HUES48 (cell line): ENCODE measurements around the gene TMEM238L.
"Not testable (repeated sequence)": the region's sequence is repeated elsewhere in the genome, so short reads cannot be mapped to it uniquely, and the experiment has no call there.

Source experiments
- H3K27ac ChIP-seq: one replicate; pipeline ENCODE4 v1.7.0; 2013; ENCODE audit warnings: low read depth, low read length, inconsistent platforms
- H3K27me3 ChIP-seq: 2 replicates; pipeline ENCODE4 v1.6.1; 2013; ENCODE audit warnings: mild to moderate bottlenecking, low read length; ENCODE audit not compliant: control insufficient read depth, insufficient read depth
- H3K36me3 ChIP-seq: 2 replicates; pipeline ENCODE4 v1.6.1; 2013; ENCODE audit warnings: low read length; ENCODE audit not compliant: control insufficient read depth, insufficient read depth
- H3K4me1 ChIP-seq: 2 replicates; pipeline ENCODE4 v1.6.1; 2013; ENCODE audit warnings: mild to moderate bottlenecking, low read length; ENCODE audit not compliant: control insufficient read depth, insufficient read depth
- H3K4me3 ChIP-seq: 2 replicates; pipeline ENCODE4 v1.5.1; 2013; ENCODE audit warnings: mild to moderate bottlenecking, low read depth, low read length
- H3K9ac ChIP-seq: 2 replicates; pipeline ENCODE4 v1.6.1; 2013; ENCODE audit warnings: mild to moderate bottlenecking, low read depth, low read length, moderate library complexity
- H3K9me3 ChIP-seq: 2 replicates; pipeline ENCODE4 v1.6.1; 2013; ENCODE audit warnings: low read length; ENCODE audit not compliant: control insufficient read depth, insufficient read depth

Gene TMEM238L

GRCh38 chr17:10803830-10804475 is at the start of gene TMEM238L:
TMEM238L (minus strand) TSS chr17:10804099; CDS start chr17:10803963, 136 bp downstream.
- H3K27me3 ChIP-seq: no peaks in the 10 kb centered on the region
- no peaks in the 10 kb centered on the region for H3K36me3 ChIP-seq
- no peak within 1 kb of the TSS for H3K9ac ChIP-seq
- no peaks in the 10 kb centered on the region for H3K9me3 ChIP-seq
- H3K27ac ChIP-seq: no peak within 1 kb of the TSS
- peaks cover 7% of the 10 kb centered on the region; the same call in 1 of the 2 replicates for H3K4me1 ChIP-seq
- H3K4me3 ChIP-seq: no peak within 1 kb of the TSS

- H3K36me3 ChIP-seq, H3K27me3 ChIP-seq, H3K27ac ChIP-seq: not testable (repeated sequence)
These were observed 42.7 kb upstream of the TMEM238L start for GRCh38 chr17:10846636-10847035.

GRCh38 chr17:10845388-10845751 is 41.5 kb upstream of the TMEM238L start:
- peak overlapping the region; percentile 72; the same call in 1 of the 2 replicates for H3K4me3 ChIP-seq
- no peak overlapping the region for H3K27ac ChIP-seq
- H3K27me3 ChIP-seq: no peaks in the 10 kb centered on the region
- peaks cover 13% of the 10 kb centered on the region for H3K4me1 ChIP-seq
- no peaks in the 10 kb centered on the region for H3K9me3 ChIP-seq
- H3K36me3 ChIP-seq: no peaks in the 10 kb centered on the region
- H3K9ac ChIP-seq: no peak overlapping the region

More at GRCh38 chr17:10846636-10847035, 42.7 kb upstream of the TMEM238L start:
- not testable (repeated sequence) for H3K4me3 ChIP-seq, H3K9ac ChIP-seq, H3K9me3 ChIP-seq
- H3K4me1 ChIP-seq: peaks cover 13% of the 10 kb centered on the region

GRCh38 chr17:10844621-10845387 is 40.9 kb upstream of the TMEM238L start:
- H3K9me3 ChIP-seq: no peaks in the 10 kb centered on the region
- H3K27ac ChIP-seq: no peak overlapping the region
- H3K27me3 ChIP-seq: no peaks in the 10 kb centered on the region
- peak overlapping the region; percentile 72 for H3K4me3 ChIP-seq
- no peak overlapping the region for H3K9ac ChIP-seq
- peaks cover 13% of the 10 kb centered on the region for H3K4me1 ChIP-seq
- no peaks in the 10 kb centered on the region for H3K36me3 ChIP-seq

- H3K4me1 ChIP-seq: peaks cover 13% of the 10 kb centered on the region
- no peaks in the 10 kb centered on the region for H3K9me3 ChIP-seq
- no peaks in the 10 kb centered on the region for H3K36me3 ChIP-seq
- H3K4me3 ChIP-seq: 0 out of 2 replicates have a peak overlapping the region, but pooled peaks have one; percentile 72
- no peaks in the 10 kb centered on the region for H3K27me3 ChIP-seq
- no peak overlapping the region for H3K9ac ChIP-seq
- no peak overlapping the region for H3K27ac ChIP-seq
These were observed 39.9 kb upstream of the TMEM238L start for GRCh38 chr17:10843811-10844210.

- H3K27me3 ChIP-seq: no peaks in the 10 kb centered on the region
- no peaks in the 10 kb centered on the region for H3K9me3 ChIP-seq
- H3K36me3 ChIP-seq: no peaks in the 10 kb centered on the region
- H3K27ac ChIP-seq: no peak overlapping the region
- H3K9ac ChIP-seq: no peak overlapping the region
- H3K4me3 ChIP-seq: no peak overlapping the region
- H3K4me1 ChIP-seq: peaks cover 13% of the 10 kb centered on the region
These were observed 38.8 kb upstream of the TMEM238L start for GRCh38 chr17:10842658-10843057.

- peaks cover 4% of the 10 kb centered on the region for H3K4me1 ChIP-seq
- H3K4me3 ChIP-seq: no peak overlapping the region
- H3K27me3 ChIP-seq: no peaks in the 10 kb centered on the region
- no peak overlapping the region for H3K27ac ChIP-seq
- no peaks in the 10 kb centered on the region for H3K36me3 ChIP-seq
- H3K9me3 ChIP-seq: no peaks in the 10 kb centered on the region
- no peak overlapping the region for H3K9ac ChIP-seq
These were observed 34.8 kb upstream of the TMEM238L start for GRCh38 chr17:10838682-10839081.

GRCh38 chr17:10837921-10838320 is 34.0 kb upstream of the TMEM238L start, which contains the start of gene PIRT:
PIRT (minus strand) TSS chr17:10838087; CDS start chr17:10825645, 12,442 bp downstream.
- no peaks in the 10 kb centered on the region for H3K36me3 ChIP-seq

GRCh38 chr17:10836966-10837590 is 33.2 kb upstream of the TMEM238L start:
- no peaks in the 10 kb centered on the region for H3K9me3 ChIP-seq
- no peaks in the 10 kb centered on the region for H3K36me3 ChIP-seq
- no peaks in the 10 kb centered on the region for H3K27me3 ChIP-seq
- H3K9ac ChIP-seq: no peak overlapping the region
- no peak overlapping the region for H3K27ac ChIP-seq
- no peaks in the 10 kb centered on the region for H3K4me1 ChIP-seq
- H3K4me3 ChIP-seq: no peak overlapping the region

More at GRCh38 chr17:10837921-10838320, 34.0 kb upstream of the TMEM238L start, which contains the start of gene PIRT:
- Histone ChIP-seq H3K9ac (no peak within 1 kb of the TSS), H3K4me1 (no peaks in the 10 kb centered on the region), H3K4me3 (no peak within 1 kb of the TSS), H3K9me3 (no peaks in the 10 kb centered on the region), H3K27me3 (no peaks in the 10 kb centered on the region), H3K27ac (no peak within 1 kb of the TSS)

- no peaks in the 10 kb centered on the region for H3K36me3 ChIP-seq
- H3K9me3 ChIP-seq: no peaks in the 10 kb centered on the region
- H3K4me3 ChIP-seq: no peak overlapping the region
- H3K4me1 ChIP-seq: no peaks in the 10 kb centered on the region
- no peak overlapping the region for H3K27ac ChIP-seq
- H3K9ac ChIP-seq: no peak overlapping the region
- H3K27me3 ChIP-seq: no peaks in the 10 kb centered on the region
These were observed 32.2 kb upstream of the TMEM238L start for GRCh38 chr17:10836145-10836544.

GRCh38 chr17:10831696-10832095 is 27.8 kb upstream of the TMEM238L start:
- Histone ChIP-seq H3K4me3 (no peak overlapping the region), H3K4me1 (peaks cover 14% of the 10 kb centered on the region), H3K27ac (no peak overlapping the region), H3K27me3 (no peaks in the 10 kb centered on the region), H3K36me3 (no peaks in the 10 kb centered on the region), H3K9me3 (no peaks in the 10 kb centered on the region), H3K9ac (no peak overlapping the region)
